Activated naive CD4-positive, alpha-beta T cell treated with anti-CD3 and anti-CD28 coated beads for 36 hours (primary cell): ENCODE measurements around the gene RXRA. TPM values are rescaled to one million over a fixed set of nuclear protein-coding genes. Genes with fewer than 3 reads are reported as not detected.
A peak's percentile ranks its signal among the peaks of the same experiment; 100 is the strongest.

Experiments used
- CTCF ChIA-PET: fragments of 350-600 bp; sonication (Branson Sonifier 250); formaldehyde crosslinking; loops from one replicate; lab custom pipeline; 2021; ENCODE audit warnings: antibody characterized with exemption; lab: Charles Lee
- DNase-seq: peaks from one replicate; pipeline ENCODE4 v3.0.0-alpha.2; 2020
- H3K27ac Mint-ChIP-seq: one replicate; pipeline ENCODE4 v1.8.0; 2021; ENCODE audit warnings: mild to moderate bottlenecking, mixed read lengths
- H3K27me3 Mint-ChIP-seq: one replicate; pipeline ENCODE4 v1.8.0; 2021; ENCODE audit warnings: low read depth, mixed read lengths
- H3K36me3 Mint-ChIP-seq: one replicate; pipeline ENCODE4 v1.8.0; 2021; ENCODE audit warnings: low read depth, mixed read lengths
- H3K4me1 Mint-ChIP-seq: one replicate; pipeline ENCODE4 v1.8.0; 2021; ENCODE audit warnings: low read depth, mixed read lengths
- H3K4me3 Mint-ChIP-seq: one replicate; pipeline ENCODE4 v1.8.0; 2021; ENCODE audit warnings: mild to moderate bottlenecking, moderate library complexity, mixed read lengths
- H3K9me3 Mint-ChIP-seq: one replicate; pipeline ENCODE4 v1.8.0; 2021; ENCODE audit warnings: mixed read lengths
- intact Hi-C: fragments of 100-400 bp; cut with micrococcal nuclease; formaldehyde crosslinking; loops from one replicate; pipeline ENCODE4 v1.15.1; 2023
- total RNA-seq, 2 experiments: library from RNA; stranded (reverse); gene quantifications; one replicate each; pipeline ENCODE4 v1.2.3, GENCODE V29; 2021

The RXRA gene
- total RNA-seq, 2 experiments from 2014 or later: 2.1 to 2.2 TPM

GRCh38 chr9:134476272-134476941 lies 150.2 kb downstream of the RXRA start:
- no peak overlapping the region for H3K4me3 Mint-ChIP-seq
- H3K4me1 Mint-ChIP-seq: peaks cover 10% of the 10 kb centered on the region
- H3K9me3 Mint-ChIP-seq: no peaks in the 10 kb centered on the region
- no peaks in the 10 kb centered on the region for H3K27me3 Mint-ChIP-seq
- no peaks in the 10 kb centered on the region for H3K36me3 Mint-ChIP-seq
- DNase-seq: no peak
- H3K27ac Mint-ChIP-seq: peak overlapping the region; percentile 56
- CTCF ChIA-PET: no interaction called here
- intact Hi-C loops: no loop called here

- no peaks in the 10 kb centered on the region for H3K27me3 Mint-ChIP-seq
- H3K27ac Mint-ChIP-seq: peak overlapping the region; percentile 50
- H3K4me3 Mint-ChIP-seq: no peak overlapping the region
- CTCF ChIA-PET: no interaction called here
- intact Hi-C loops: no loop called here
- H3K4me1 Mint-ChIP-seq: peaks cover 10% of the 10 kb centered on the region
- H3K36me3 Mint-ChIP-seq: no peaks in the 10 kb centered on the region
- no peaks in the 10 kb centered on the region for H3K9me3 Mint-ChIP-seq
- DNase-seq: no peak
Measured at GRCh38 chr9:134476942-134477335, 150.7 kb downstream of the RXRA start.

- H3K27me3 Mint-ChIP-seq: no peaks in the 10 kb centered on the region
- DNase-seq: no peak
- H3K4me1 Mint-ChIP-seq: peaks cover 10% of the 10 kb centered on the region
- no peaks in the 10 kb centered on the region for H3K36me3 Mint-ChIP-seq
- no peak overlapping the region for H3K4me3 Mint-ChIP-seq
- no peaks in the 10 kb centered on the region for H3K9me3 Mint-ChIP-seq
- intact Hi-C loops: no loop called here
- H3K27ac Mint-ChIP-seq: no peak overlapping the region
- CTCF ChIA-PET: no interaction called here
Measured at GRCh38 chr9:134477342-134477925, 151.2 kb downstream of the RXRA start.

- H3K36me3 Mint-ChIP-seq: no peaks in the 10 kb centered on the region
- no peaks in the 10 kb centered on the region for H3K9me3 Mint-ChIP-seq
- H3K27ac Mint-ChIP-seq: peak overlapping the region; percentile 59
- no peak for DNase-seq
- H3K27me3 Mint-ChIP-seq: no peaks in the 10 kb centered on the region
- intact Hi-C loops: no loop called here
- CTCF ChIA-PET: no interaction called here
- peaks cover 10% of the 10 kb centered on the region for H3K4me1 Mint-ChIP-seq
- H3K4me3 Mint-ChIP-seq: no peak overlapping the region
Measured at GRCh38 chr9:134477927-134478326, 151.7 kb downstream of the RXRA start.

DNA sequence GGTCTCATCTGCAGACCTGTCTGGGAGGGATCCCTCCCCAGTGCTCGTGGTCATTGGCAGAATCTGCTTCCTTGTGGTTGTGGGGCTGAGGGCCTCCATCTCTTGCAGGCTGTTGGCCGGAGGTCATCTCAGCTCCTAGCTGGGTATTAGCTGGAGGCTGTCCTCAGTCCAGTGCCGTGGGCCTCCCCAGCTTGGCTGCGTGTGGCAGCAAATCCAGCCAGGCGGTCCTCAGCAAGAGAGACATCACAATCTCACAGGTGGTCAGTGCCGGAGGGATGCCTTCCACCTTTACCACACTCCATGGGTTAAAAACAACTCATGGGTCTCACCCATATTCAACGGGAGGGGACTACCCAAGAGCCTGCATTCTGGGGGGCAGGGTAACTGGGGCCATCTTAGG lies 155.5 kb downstream of the RXRA start:
- DNase-seq: no peak
- Mint-ChIP-seq H3K36me3 (no peaks in the 10 kb centered on the region), H3K27me3 (no peaks in the 10 kb centered on the region), H3K9me3 (no peaks in the 10 kb centered on the region), H3K27ac (no peak overlapping the region), H3K4me1 (no peaks in the 10 kb centered on the region), H3K4me3 (no peak overlapping the region)
- CTCF ChIA-PET: interaction anchor here (1.2 kb wide), 1 partner anchor 32 kb away, joined by 4 read pairs; no protein-coding TSS in a partner anchor
- intact Hi-C loops: no loop called here

DNA sequence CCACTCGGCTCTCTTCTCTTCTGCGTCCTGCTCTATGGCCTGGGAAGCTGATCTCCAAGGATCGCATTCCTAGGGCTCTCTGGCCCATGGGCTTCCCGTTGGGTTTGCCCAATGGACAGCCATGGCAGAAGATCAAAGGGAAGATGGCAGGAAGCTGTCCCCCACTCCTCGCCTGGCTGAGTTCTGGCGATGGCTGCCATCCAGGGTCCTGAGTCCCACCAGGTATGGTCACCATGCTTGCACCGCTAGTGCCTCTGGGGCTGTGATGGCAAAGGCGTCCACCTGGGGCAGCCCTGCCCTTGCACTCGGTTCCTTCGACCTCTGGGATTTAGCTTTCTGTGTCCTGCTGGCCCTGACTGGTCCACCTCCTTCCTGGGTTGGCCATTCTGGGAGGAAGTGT lies 156.0 kb downstream of the RXRA start:
- intact Hi-C loops: no loop called here
- Mint-ChIP-seq H3K4me1 (no peaks in the 10 kb centered on the region), H3K36me3 (no peaks in the 10 kb centered on the region), H3K9me3 (no peaks in the 10 kb centered on the region), H3K27ac (no peak overlapping the region), H3K27me3 (no peaks in the 10 kb centered on the region), H3K4me3 (no peak overlapping the region)
- CTCF ChIA-PET: interaction anchor here (1.2 kb wide), 1 partner anchor 33 kb away, joined by 4 read pairs; no protein-coding TSS in a partner anchor
- no peak for DNase-seq

DNA sequence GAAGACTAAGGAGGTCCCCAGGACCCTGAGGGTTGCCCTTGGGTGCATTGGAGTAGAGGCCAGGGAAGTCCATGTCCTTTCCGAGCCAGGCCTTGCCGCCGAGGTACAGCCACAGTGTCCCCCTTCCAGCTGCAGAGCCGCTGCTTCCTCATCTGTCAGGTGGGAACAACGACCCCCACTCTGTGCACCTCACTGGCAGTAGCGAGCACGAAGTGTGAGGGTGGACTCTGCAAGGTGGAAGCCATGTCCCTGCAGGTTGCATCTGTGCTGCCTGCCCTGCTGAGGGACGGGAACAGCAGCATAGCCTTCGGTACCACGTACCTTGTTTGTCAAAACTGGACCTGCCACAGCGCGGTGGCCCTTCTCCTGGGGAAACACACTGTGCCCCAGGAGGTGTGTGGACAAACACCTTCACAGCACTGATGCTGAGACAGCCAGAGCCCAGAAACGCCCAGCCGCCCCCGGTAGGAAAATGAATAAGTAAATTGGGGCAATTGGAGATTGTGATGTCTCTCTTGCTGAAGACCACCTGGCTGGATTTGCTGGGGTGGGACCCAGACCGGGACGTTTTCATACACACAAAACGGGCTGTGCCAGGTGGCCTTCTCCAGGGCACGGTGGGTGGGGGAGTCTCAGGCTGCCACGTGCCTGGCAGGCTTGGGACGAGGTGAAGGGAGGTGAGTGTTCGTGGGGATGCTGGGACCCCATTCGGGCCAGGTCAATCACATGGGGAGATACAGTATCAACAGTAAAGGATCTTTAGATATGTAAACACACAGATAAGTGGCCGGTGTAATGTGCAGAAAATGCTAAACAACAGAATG lies 157.3 kb downstream of the RXRA start:
- Mint-ChIP-seq H3K9me3 (no peaks in the 10 kb centered on the region), H3K4me3 (no peak overlapping the region), H3K27ac (no peak overlapping the region), H3K27me3 (no peaks in the 10 kb centered on the region), H3K4me1 (no peaks in the 10 kb centered on the region), H3K36me3 (no peaks in the 10 kb centered on the region)
- CTCF ChIA-PET: no interaction called here
- DNase-seq: no peak
- intact Hi-C loops: no loop called here

DNA sequence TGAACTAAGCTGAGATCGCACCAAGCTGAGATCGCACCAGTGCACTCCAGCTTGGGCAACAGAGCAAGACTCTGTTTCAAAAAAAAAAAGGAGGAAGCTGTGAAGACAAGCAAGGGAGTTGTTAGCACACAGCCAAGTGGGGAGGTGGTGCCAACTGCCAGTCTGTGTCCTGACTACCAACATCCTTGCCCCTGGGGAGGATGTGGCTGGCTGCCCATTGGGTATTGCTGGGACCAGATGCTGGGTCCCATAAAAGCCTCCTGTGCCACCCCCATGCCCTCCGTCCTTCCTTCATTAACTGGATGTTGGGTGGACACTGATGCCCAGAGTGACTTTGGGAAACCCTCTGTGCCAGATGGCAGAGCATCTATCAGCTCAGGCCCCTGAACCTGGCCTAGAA lies 158.2 kb downstream of the RXRA start:
- no peak overlapping the region for H3K4me3 Mint-ChIP-seq
- H3K27me3 Mint-ChIP-seq: peaks cover 3% of the 10 kb centered on the region
- intact Hi-C loops: no loop called here
- DNase-seq: no peak
- CTCF ChIA-PET: no interaction called here
- H3K27ac Mint-ChIP-seq: no peak overlapping the region
- H3K9me3 Mint-ChIP-seq: no peaks in the 10 kb centered on the region
- H3K4me1 Mint-ChIP-seq: no peaks in the 10 kb centered on the region
- no peaks in the 10 kb centered on the region for H3K36me3 Mint-ChIP-seq

DNA sequence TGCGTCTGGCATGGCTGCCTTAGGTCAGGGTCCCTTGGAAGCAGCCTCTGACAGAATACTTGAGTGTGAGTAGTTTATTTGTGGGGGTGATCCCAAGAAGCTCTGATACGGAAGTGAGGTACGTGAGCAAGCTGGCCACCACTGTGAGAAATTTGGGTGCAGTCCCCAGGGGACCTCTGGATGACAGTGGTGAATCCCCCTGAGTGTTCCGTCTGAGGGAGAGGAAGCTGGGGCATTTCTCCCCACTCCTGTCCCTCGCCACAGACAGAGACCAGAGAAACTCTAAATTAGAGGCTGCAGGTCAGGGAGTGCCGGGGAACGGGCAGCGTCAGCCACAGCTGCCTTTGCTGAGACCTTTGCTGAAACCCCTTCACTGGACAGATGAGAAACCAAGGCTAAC lies 159.4 kb downstream of the RXRA start:
- no peaks in the 10 kb centered on the region for H3K9me3 Mint-ChIP-seq
- intact Hi-C loops: no loop called here
- CTCF ChIA-PET: no interaction called here
- H3K36me3 Mint-ChIP-seq: no peaks in the 10 kb centered on the region
- H3K4me3 Mint-ChIP-seq: no peak overlapping the region
- H3K4me1 Mint-ChIP-seq: no peaks in the 10 kb centered on the region
- peaks cover 4% of the 10 kb centered on the region for H3K27me3 Mint-ChIP-seq
- DNase-seq: no peak
- H3K27ac Mint-ChIP-seq: no peak overlapping the region

- H3K27me3 Mint-ChIP-seq: peaks cover 4% of the 10 kb centered on the region
- intact Hi-C loops: no loop called here
- no peak overlapping the region for H3K4me3 Mint-ChIP-seq
- DNase-seq: no peak
- no peaks in the 10 kb centered on the region for H3K36me3 Mint-ChIP-seq
- H3K4me1 Mint-ChIP-seq: no peaks in the 10 kb centered on the region
- no peak overlapping the region for H3K27ac Mint-ChIP-seq
- CTCF ChIA-PET: no interaction called here
- H3K9me3 Mint-ChIP-seq: no peaks in the 10 kb centered on the region
Measured at GRCh38 chr9:134486143-134486591, 159.9 kb downstream of the RXRA start.

- intact Hi-C loops: no loop called here
- Mint-ChIP-seq H3K27ac (no peak overlapping the region), H3K27me3 (peaks cover 4% of the 10 kb centered on the region), H3K36me3 (no peaks in the 10 kb centered on the region), H3K9me3 (no peaks in the 10 kb centered on the region), H3K4me1 (no peaks in the 10 kb centered on the region), H3K4me3 (no peak overlapping the region)
- DNase-seq: no peak
- CTCF ChIA-PET: no interaction called here
Measured at GRCh38 chr9:134486596-134486995, 160.3 kb downstream of the RXRA start.
